ENCODE results near the gene RNU1-1.
"Not testable (repeated sequence)": the region's sequence is repeated elsewhere in the genome, so short reads cannot be mapped to it uniquely, and the experiment has no call there.

RNU1-1 gene

GRCh38 chr1:16503494-16503893 lies 10.6 kb downstream of the RNU1-1 start:
- no peak for TF ChIP-seq CTCF (IDR thresholded peaks at IDR 0.05; ENCODE audit: low read depth, low read length)

GRCh38 chr1:16501446-16501845 lies 12.6 kb downstream of the RNU1-1 start:
- DNase-seq (ENCODE audit: extremely low read depth, low read depth) = not testable (repeated sequence)

More at GRCh38 chr1:16503494-16503893, 10.6 kb downstream of the RNU1-1 start:
- DNase-seq (ENCODE audit: extremely low read depth, low read depth) = no peak

- DNase-seq (ENCODE audit: extremely low read depth, low read depth) = not testable (repeated sequence)
These were observed 13.1 kb downstream of the RNU1-1 start for GRCh38 chr1:16500975-16501374.

- not testable (repeated sequence) for DNase-seq (ENCODE audit: extremely low read depth, low read depth)
These were observed 13.6 kb downstream of the RNU1-1 start for GRCh38 chr1:16500466-16500865.

- peak; percentile 57 for DNase-seq (ENCODE audit: extremely low read depth, low read depth)
- TF ChIP-seq CTCF (IDR thresholded peaks at IDR 0.05; ENCODE audit: low read depth, low read length) = no peak
These were observed 15.3 kb downstream of the RNU1-1 start for GRCh38 chr1:16498573-16499413.

- not testable (repeated sequence) for DNase-seq (ENCODE audit: extremely low read depth, low read depth)
These were observed 16.0 kb downstream of the RNU1-1 start for GRCh38 chr1:16498047-16498446.

- DNase-seq (ENCODE audit: extremely low read depth, low read depth) = not testable (repeated sequence)
These were observed 16.6 kb downstream of the RNU1-1 start for GRCh38 chr1:16497474-16497904.

GRCh38 chr1:16493731-16494130 lies 20.4 kb downstream of the RNU1-1 start:
- DNase-seq (ENCODE audit: extremely low read depth, low read depth) = not testable (repeated sequence)

- not testable (repeated sequence) for DNase-seq (ENCODE audit: extremely low read depth, low read depth)
These were observed 21.1 kb downstream of the RNU1-1 start for GRCh38 chr1:16492937-16493336.

GRCh38 chr1:16491056-16491675 lies 22.9 kb downstream of the RNU1-1 start:
- no peak for TF ChIP-seq CTCF (IDR thresholded peaks at IDR 0.05; ENCODE audit: low read depth, low read length)
- DNase-seq (ENCODE audit: extremely low read depth, low read depth) = no peak

GRCh38 chr1:16489195-16489880 lies 24.7 kb downstream of the RNU1-1 start:
- DNase-seq (ENCODE audit: extremely low read depth, low read depth) = not testable (repeated sequence)

- not testable (repeated sequence) for DNase-seq (ENCODE audit: extremely low read depth, low read depth)
These were observed 27.1 kb downstream of the RNU1-1 start for GRCh38 chr1:16487011-16487410.

- DNase-seq (ENCODE audit: extremely low read depth, low read depth) = not testable (repeated sequence)
These were observed 27.8 kb downstream of the RNU1-1 start for GRCh38 chr1:16486316-16486715.
